Measurements from ENCODE around the gene LY6G6C. TPM values are rescaled to one million over a fixed set of nuclear protein-coding genes. Genes with fewer than 3 reads are reported as not detected.
"Not testable (repeated sequence)": the region's sequence is repeated elsewhere in the genome, so short reads cannot be mapped to it uniquely, and the experiment has no call there.

The LY6G6C gene
- total RNA-seq, 1 experiment from 2014 or later, result 2.1 TPM

DNA sequence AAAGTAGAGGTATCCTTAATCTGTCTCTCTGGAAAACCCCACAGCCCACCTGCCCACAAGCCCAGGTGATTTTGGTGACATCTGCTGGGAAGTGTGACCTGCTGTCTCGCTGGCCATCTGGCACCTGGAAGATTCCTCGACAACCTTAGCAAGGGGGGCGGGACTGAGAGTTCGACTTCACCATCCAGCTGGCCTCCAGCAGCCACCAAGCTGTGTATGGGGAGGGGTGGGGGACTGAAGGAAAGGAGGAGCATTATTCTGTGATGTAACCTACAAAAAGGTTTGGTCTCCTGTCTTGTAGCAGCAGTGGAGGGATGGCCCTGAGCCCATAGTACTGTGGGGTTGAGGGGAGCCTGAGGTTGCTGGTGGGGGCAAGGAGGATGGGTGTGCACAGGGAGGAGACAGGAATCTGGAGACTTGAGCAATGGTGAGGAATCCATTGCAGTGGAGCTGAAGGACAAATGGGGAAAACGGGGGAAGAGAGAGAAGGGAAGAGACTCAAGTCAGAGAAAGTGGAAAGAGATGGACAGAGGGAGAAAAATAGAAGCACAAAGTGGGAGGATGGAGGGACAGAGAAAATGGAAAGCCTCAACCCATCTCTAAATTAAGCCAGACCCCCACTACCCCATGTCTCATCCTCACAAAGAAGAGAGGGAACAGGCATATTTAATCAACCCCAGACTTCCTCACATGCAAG, 10.9 kb downstream of the LY6G6C start:
- ChIA-PET POLR2A (ENCODE audit: unreplicated experiment) (no interaction called here), CTCF (interaction anchor here (0.5 kb wide), 1 partner anchor 17 kb away, joined by 3 read pairs; no protein-coding TSS in a partner anchor)
- H4K20me1 ChIP-seq (ENCODE audit: insufficient read depth), result no peaks in the 10 kb centered on the region
- no peak for DNase-seq
- intact Hi-C loops (cut with micrococcal nuclease; ENCODE audit: unreplicated experiment), result no loop called here
- no peak overlapping the region for H3K27ac ChIP-seq
- H3K9me2 ChIP-seq (ENCODE audit: insufficient read depth), result no peaks in the 10 kb centered on the region
- H3K27me3 ChIP-seq (ENCODE audit: insufficient read depth, low read depth), result no peaks in the 10 kb centered on the region
- no peaks in the 10 kb centered on the region for H3K36me3 ChIP-seq (ENCODE audit: low read depth)
- BruUV-seq (replicated peaks), result no TSS peak
- H3K4me1 ChIP-seq (replicated peaks; ENCODE audit: insufficient read depth), result no peaks in the 10 kb centered on the region; the same call in 1 of the 2 replicates
- H2AFZ ChIP-seq, result no peak overlapping the region
- TF ChIP-seq EZH2 (IDR thresholded peaks at IDR 0.05; ENCODE audit: low read depth), result no peak
- TF ChIP-seq, protein P1, sequence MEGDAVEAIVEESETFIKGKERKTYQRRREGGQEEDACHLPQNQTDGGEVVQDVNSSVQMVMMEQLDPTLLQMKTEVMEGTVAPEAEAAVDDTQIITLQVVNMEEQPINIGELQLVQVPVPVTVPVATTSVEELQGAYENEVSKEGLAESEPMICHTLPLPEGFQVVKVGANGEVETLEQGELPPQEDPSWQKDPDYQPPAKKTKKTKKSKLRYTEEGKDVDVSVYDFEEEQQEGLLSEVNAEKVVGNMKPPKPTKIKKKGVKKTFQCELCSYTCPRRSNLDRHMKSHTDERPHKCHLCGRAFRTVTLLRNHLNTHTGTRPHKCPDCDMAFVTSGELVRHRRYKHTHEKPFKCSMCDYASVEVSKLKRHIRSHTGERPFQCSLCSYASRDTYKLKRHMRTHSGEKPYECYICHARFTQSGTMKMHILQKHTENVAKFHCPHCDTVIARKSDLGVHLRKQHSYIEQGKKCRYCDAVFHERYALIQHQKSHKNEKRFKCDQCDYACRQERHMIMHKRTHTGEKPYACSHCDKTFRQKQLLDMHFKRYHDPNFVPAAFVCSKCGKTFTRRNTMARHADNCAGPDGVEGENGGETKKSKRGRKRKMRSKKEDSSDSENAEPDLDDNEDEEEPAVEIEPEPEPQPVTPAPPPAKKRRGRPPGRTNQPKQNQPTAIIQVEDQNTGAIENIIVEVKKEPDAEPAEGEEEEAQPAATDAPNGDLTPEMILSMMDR (conservative IDR thresholded peaks at IDR 0.05), result no peak
- no peak overlapping the region for H3K4me2 ChIP-seq
- H3K79me2 ChIP-seq (ENCODE audit: low read depth), result no peaks in the 10 kb centered on the region
- no peak overlapping the region for H3K4me3 ChIP-seq
- no peaks in the 10 kb centered on the region for H3K9me3 ChIP-seq (ENCODE audit: insufficient read depth, low read depth)
- H3F3A ChIP-seq (ENCODE audit: insufficient read depth, low read depth), result no peaks in the 10 kb centered on the region

DNA sequence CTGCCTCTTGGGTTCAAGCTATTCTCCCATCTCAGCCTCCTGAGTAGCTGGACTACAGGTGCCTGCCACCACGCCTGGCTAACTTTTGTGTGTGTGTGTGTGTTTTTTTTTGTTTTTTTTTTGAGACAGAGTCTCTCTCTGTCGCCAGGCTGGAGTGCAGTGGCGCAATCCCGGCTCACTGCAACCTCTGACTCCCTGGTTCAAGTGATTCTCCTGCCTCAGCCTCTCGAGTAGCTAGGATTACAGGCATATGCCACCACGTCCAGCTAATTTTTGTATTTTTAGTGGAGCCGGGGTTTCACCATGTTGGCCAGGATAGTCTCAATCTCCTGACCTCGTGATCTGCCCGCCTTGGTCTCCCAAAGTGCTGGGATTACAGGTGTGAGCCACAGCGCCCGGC, 12.4 kb downstream of the LY6G6C start:
- H3K9me3 ChIP-seq (ENCODE audit: insufficient read depth, low read depth); H3K4me2 ChIP-seq; H3K4me3 ChIP-seq; H3K9me2 ChIP-seq (ENCODE audit: insufficient read depth); BruUV-seq (replicated peaks); H2AFZ ChIP-seq; H3K27me3 ChIP-seq (ENCODE audit: insufficient read depth, low read depth); H3K79me2 ChIP-seq (ENCODE audit: low read depth); DNase-seq; H3K36me3 ChIP-seq (ENCODE audit: low read depth); H3K27ac ChIP-seq; H3K4me1 ChIP-seq (replicated peaks; ENCODE audit: insufficient read depth); intact Hi-C loops (cut with micrococcal nuclease; ENCODE audit: unreplicated experiment); H4K20me1 ChIP-seq (ENCODE audit: insufficient read depth); H3F3A ChIP-seq (ENCODE audit: insufficient read depth, low read depth); POLR2A ChIA-PET (ENCODE audit: unreplicated experiment); CTCF ChIA-PET: not testable (repeated sequence)

DNA sequence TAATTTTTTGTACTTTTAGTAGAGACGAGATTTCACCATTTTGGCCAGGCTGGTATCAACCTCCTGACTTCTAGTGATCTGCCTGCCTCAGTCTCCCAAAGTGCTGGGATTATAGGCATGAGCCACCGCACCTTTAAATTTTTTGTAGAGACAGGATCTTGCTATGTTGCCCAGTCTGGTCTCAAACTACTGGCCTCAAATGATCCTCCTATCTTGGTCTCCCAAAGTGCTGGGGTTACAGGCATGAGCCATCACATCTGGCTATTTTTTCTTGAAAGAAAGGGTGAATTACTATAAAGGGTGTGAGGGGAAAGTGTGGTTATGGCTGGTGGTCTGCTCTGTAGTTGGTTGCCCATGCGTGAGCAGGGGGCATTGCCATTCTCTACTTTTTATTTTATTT, 13.3 kb downstream of the LY6G6C start:
- H2AFZ ChIP-seq, result no peak overlapping the region
- peaks cover 6% of the 10 kb centered on the region; the same call in 1 of the 2 replicates for H3K4me1 ChIP-seq (replicated peaks; ENCODE audit: insufficient read depth)
- DNase-seq, result no peak
- BruUV-seq (replicated peaks), result no TSS peak
- ChIA-PET CTCF (no interaction called here), POLR2A (ENCODE audit: unreplicated experiment) (no interaction called here)
- no peaks in the 10 kb centered on the region for H3K9me3 ChIP-seq (ENCODE audit: insufficient read depth, low read depth)
- no peak for TF ChIP-seq EZH2 (IDR thresholded peaks at IDR 0.05; ENCODE audit: low read depth)
- TF ChIP-seq, protein P1 (conservative IDR thresholded peaks at IDR 0.05), result no peak
- H3K27me3 ChIP-seq (ENCODE audit: insufficient read depth, low read depth), result no peaks in the 10 kb centered on the region
- H3K27ac ChIP-seq, result no peak overlapping the region
- no peak overlapping the region for H3K4me3 ChIP-seq
- no peaks in the 10 kb centered on the region for H3F3A ChIP-seq (ENCODE audit: insufficient read depth, low read depth)
- no peaks in the 10 kb centered on the region for H3K79me2 ChIP-seq (ENCODE audit: low read depth)
- H3K4me2 ChIP-seq, result no peak overlapping the region
- intact Hi-C loops (cut with micrococcal nuclease; ENCODE audit: unreplicated experiment), result no loop called here
- no peaks in the 10 kb centered on the region for H3K9me2 ChIP-seq (ENCODE audit: insufficient read depth)
- no peaks in the 10 kb centered on the region for H4K20me1 ChIP-seq (ENCODE audit: insufficient read depth)
- no peaks in the 10 kb centered on the region for H3K36me3 ChIP-seq (ENCODE audit: low read depth)

DNA sequence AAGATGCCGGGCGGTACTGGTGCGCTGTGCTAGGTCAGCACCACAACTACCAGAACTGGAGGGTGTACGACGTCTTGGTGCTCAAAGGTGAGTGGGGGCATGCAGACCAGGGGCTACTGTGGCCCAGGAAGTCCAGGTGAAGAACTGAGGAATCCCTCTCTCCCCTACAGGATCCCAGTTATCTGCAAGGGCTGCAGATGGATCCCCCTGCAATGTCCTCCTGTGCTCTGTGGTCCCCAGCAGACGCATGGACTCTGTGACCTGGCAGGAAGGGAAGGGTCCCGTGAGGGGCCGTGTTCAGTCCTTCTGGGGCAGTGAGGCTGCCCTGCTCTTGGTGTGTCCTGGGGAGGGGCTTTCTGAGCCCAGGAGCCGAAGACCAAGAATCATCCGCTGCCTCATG, 13.8 kb downstream of the LY6G6C start:
- no peaks in the 10 kb centered on the region for H3K9me2 ChIP-seq (ENCODE audit: insufficient read depth)
- intact Hi-C loops (cut with micrococcal nuclease; ENCODE audit: unreplicated experiment), result no loop called here
- no peak overlapping the region for H2AFZ ChIP-seq
- no peak overlapping the region for H3K4me3 ChIP-seq
- H4K20me1 ChIP-seq (ENCODE audit: insufficient read depth), result no peaks in the 10 kb centered on the region
- H3K79me2 ChIP-seq (ENCODE audit: low read depth), result peaks cover under 1% of the 10 kb centered on the region; the same call in 1 of the 2 replicates
- CTCF ChIA-PET, result no interaction called here
- H3K27ac ChIP-seq, result no peak overlapping the region
- no peaks in the 10 kb centered on the region for H3F3A ChIP-seq (ENCODE audit: insufficient read depth, low read depth)
- DNase-seq, result no peak
- H3K9me3 ChIP-seq (ENCODE audit: insufficient read depth, low read depth), result no peaks in the 10 kb centered on the region
- POLR2A ChIA-PET (ENCODE audit: unreplicated experiment), result no interaction called here
- H3K27me3 ChIP-seq (ENCODE audit: insufficient read depth, low read depth), result no peaks in the 10 kb centered on the region
- BruUV-seq (replicated peaks), result no TSS peak
- H3K4me1 ChIP-seq (replicated peaks; ENCODE audit: insufficient read depth), result peaks cover 6% of the 10 kb centered on the region; the same call in 1 of the 2 replicates
- no peak for TF ChIP-seq EZH2 (IDR thresholded peaks at IDR 0.05; ENCODE audit: low read depth)
- TF ChIP-seq, protein P1 (conservative IDR thresholded peaks at IDR 0.05), result no peak
- H3K36me3 ChIP-seq (ENCODE audit: low read depth), result no peaks in the 10 kb centered on the region
- no peak overlapping the region for H3K4me2 ChIP-seq

All from PC-9 (cell line).